ENCODE data around the gene ABCE1. TPM values are rescaled to one million over a fixed set of nuclear protein-coding genes. Genes with fewer than 3 reads are reported as not detected.

Gene ABCE1
- polyA plus RNA-seq, 2 of the 4 experiments (the other 2 are of a cell fraction): 113 to 120 TPM

DNA sequence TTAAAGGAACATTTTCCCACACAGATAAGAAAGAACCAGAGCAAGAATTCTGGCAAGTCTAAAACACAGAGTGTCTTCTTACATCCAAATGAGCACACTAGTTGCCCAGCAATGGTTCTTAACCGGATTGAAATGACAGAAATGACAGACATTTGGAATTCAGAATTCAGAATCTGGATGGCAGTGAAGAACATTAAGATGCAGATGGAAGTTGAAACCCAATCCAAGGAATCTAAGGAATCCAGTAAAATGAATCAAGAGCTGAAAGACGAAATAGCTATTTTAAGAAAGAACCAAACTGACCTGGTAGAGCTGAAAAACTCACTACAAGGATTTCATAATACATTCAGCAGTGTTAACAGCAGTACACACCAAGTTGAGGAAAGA, 21.6 kb upstream of the ABCE1 start:
- no peak for FAIRE-seq
- no peak for ATAC-seq

DNA sequence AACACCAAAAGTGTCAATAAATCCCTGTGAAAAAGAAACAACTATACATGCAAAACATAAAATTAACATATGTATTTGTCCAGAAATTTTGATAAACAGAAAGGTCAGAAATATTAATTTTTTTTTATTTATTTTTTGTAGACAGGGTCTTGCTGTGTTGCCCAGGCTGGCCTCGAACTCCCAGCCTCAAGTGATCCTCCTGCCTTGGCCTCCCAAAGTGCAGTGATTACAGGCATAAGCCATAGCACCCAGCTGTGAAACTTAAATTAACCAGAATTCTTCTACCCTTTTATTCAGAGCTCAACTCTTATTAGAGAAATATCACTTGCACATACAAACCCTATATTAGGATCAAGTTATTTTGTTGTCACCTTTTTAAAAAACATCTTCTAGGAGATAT, 16.4 kb upstream of the ABCE1 start:
- H3K4me2 ChIP-seq: no peak overlapping the region
- no peaks in the 10 kb centered on the region for H3K9me3 ChIP-seq
- POLR2A ChIA-PET: no interaction called here
- no peak for FAIRE-seq
- DNase-seq (ENCODE audit: low read depth in 1 of 2, low spot score in 1 of 2): no peak
- 97% methylated on average over 1 of the region's 1 CpG for WGBS (ENCODE audit: missing lambda C conversion rate)
- TF ChIP-seq NR3C1 (IDR thresholded peaks at IDR 0.05) (no peak), EHMT2 (IDR thresholded peaks at IDR 0.05; ENCODE audit: low read depth) (no peak), HMGXB4 (CRISPR knock-in tag; IDR thresholded peaks at IDR 0.05; ENCODE audit: borderline replicate concordance) (no peak), RFX5 (IDR thresholded peaks at IDR 0.05) (no peak), HOXB13 (CRISPR knock-in tag; IDR thresholded peaks at IDR 0.05; ENCODE audit: low read depth) (no peak), ZFP36 (IDR thresholded peaks at IDR 0.05; ENCODE audit: borderline replicate concordance, partially characterized antibody) (no peak), HEYL (CRISPR knock-in tag; IDR thresholded peaks at IDR 0.05) (no peak), TFCP2L1 (CRISPR knock-in tag; IDR thresholded peaks at IDR 0.05) (no peak), POLR2A (IDR thresholded peaks at IDR 0.05; ENCODE audit: low read length) (no peak), SREBF2 (IDR thresholded peaks at IDR 0.05) (no peak), CHD2 (IDR thresholded peaks at IDR 0.05; ENCODE audit: low read length, partially characterized antibody) (no peak), FOSB (CRISPR knock-in tag; IDR thresholded peaks at IDR 0.05) (no peak), EP300 (IDR thresholded peaks at IDR 0.05) (no peak), HDAC2 (IDR thresholded peaks at IDR 0.05) (no peak), RAD21 (conservative IDR thresholded peaks at IDR 0.05 in 1 of 2, IDR thresholded peaks at IDR 0.05 in 1 of 2) (no peak), JUNB (IDR thresholded peaks at IDR 0.05) (no peak)
- TF ChIP-seq, protein P1, sequence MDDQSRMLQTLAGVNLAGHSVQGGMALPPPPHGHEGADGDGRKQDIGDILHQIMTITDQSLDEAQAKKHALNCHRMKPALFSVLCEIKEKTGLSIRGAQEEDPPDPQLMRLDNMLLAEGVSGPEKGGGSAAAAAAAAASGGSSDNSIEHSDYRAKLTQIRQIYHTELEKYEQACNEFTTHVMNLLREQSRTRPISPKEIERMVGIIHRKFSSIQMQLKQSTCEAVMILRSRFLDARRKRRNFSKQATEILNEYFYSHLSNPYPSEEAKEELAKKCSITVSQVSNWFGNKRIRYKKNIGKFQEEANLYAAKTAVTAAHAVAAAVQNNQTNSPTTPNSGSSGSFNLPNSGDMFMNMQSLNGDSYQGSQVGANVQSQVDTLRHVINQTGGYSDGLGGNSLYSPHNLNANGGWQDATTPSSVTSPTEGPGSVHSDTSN (IDR thresholded peaks at IDR 0.05): no peak
- TF ChIP-seq, protein P2, sequence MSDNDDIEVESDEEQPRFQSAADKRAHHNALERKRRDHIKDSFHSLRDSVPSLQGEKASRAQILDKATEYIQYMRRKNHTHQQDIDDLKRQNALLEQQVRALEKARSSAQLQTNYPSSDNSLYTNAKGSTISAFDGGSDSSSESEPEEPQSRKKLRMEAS (IDR thresholded peaks at IDR 0.05): no peak
- no peak overlapping the region for H3K4me3 ChIP-seq
- no peak for ATAC-seq
- CTCF ChIA-PET: no interaction called here
- no peak overlapping the region for H3K27ac ChIP-seq
- H3K4me1 ChIP-seq: no peaks in the 10 kb centered on the region

More for the DNA sequence above, 21.6 kb upstream of the ABCE1 start:
- H3K4me3 ChIP-seq: no peak overlapping the region
- ChIA-PET POLR2A (no interaction called here), CTCF (no interaction called here)
- no peak overlapping the region for H3K4me2 ChIP-seq
- no peak overlapping the region for H3K27ac ChIP-seq
- 92% methylated on average over 2 of the region's 2 CpGs for WGBS (ENCODE audit: missing lambda C conversion rate)
- H3K4me1 ChIP-seq: no peaks in the 10 kb centered on the region
- TF ChIP-seq RCOR1 (IDR thresholded peaks at IDR 0.05; ENCODE audit: low read depth, low read length) (no peak), CTCF (IDR thresholded peaks at IDR 0.05) (no peak), NR3C1 (IDR thresholded peaks at IDR 0.05) (no peak), ZFP36 (IDR thresholded peaks at IDR 0.05; ENCODE audit: borderline replicate concordance, partially characterized antibody) (no peak), ZSCAN20 (CRISPR knock-in tag; IDR thresholded peaks at IDR 0.05) (no peak), CBX8 (IDR thresholded peaks at IDR 0.05) (no peak), GATA3 (IDR thresholded peaks at IDR 0.05; ENCODE audit: borderline replicate concordance) (no peak), NPAS2 (CRISPR knock-in tag; IDR thresholded peaks at IDR 0.05; ENCODE audit: borderline replicate concordance) (no peak), MYC (IDR thresholded peaks at IDR 0.05; ENCODE audit: borderline replicate concordance, low read length) (no peak), HOXB5 (CRISPR knock-in tag; IDR thresholded peaks at IDR 0.05) (no peak), ELK1 (IDR thresholded peaks at IDR 0.05; ENCODE audit: low read depth, low read length) (no peak)
- TF ChIP-seq, protein P2 (IDR thresholded peaks at IDR 0.05): no peak
- TF ChIP-seq, protein P3, sequence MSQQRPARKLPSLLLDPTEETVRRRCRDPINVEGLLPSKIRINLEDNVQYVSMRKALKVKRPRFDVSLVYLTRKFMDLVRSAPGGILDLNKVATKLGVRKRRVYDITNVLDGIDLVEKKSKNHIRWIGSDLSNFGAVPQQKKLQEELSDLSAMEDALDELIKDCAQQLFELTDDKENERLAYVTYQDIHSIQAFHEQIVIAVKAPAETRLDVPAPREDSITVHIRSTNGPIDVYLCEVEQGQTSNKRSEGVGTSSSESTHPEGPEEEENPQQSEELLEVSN (IDR thresholded peaks at IDR 0.05; ENCODE audit: borderline replicate concordance, low read depth): no peak
- TF ChIP-seq, protein P4, sequence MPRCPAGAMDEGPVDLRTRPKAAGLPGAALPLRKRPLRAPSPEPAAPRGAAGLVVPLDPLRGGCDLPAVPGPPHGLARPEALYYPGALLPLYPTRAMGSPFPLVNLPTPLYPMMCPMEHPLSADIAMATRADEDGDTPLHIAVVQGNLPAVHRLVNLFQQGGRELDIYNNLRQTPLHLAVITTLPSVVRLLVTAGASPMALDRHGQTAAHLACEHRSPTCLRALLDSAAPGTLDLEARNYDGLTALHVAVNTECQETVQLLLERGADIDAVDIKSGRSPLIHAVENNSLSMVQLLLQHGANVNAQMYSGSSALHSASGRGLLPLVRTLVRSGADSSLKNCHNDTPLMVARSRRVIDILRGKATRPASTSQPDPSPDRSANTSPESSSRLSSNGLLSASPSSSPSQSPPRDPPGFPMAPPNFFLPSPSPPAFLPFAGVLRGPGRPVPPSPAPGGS (IDR thresholded peaks at IDR 0.05): no peak
- DNase-seq (ENCODE audit: low read depth in 1 of 2, low spot score in 1 of 2): no peak
- H3K9me3 ChIP-seq: no peaks in the 10 kb centered on the region

All from A549 (cell line).